ENCODE data around the gene SLAMF1. TPM values are rescaled to one million over a fixed set of nuclear protein-coding genes. Genes with fewer than 3 reads are reported as not detected.
A peak's percentile ranks its signal among the peaks of the same experiment; 100 is the strongest.

The SLAMF1 gene
- total RNA-seq, 1 donor from 2014 or later, result not detected

DNA sequence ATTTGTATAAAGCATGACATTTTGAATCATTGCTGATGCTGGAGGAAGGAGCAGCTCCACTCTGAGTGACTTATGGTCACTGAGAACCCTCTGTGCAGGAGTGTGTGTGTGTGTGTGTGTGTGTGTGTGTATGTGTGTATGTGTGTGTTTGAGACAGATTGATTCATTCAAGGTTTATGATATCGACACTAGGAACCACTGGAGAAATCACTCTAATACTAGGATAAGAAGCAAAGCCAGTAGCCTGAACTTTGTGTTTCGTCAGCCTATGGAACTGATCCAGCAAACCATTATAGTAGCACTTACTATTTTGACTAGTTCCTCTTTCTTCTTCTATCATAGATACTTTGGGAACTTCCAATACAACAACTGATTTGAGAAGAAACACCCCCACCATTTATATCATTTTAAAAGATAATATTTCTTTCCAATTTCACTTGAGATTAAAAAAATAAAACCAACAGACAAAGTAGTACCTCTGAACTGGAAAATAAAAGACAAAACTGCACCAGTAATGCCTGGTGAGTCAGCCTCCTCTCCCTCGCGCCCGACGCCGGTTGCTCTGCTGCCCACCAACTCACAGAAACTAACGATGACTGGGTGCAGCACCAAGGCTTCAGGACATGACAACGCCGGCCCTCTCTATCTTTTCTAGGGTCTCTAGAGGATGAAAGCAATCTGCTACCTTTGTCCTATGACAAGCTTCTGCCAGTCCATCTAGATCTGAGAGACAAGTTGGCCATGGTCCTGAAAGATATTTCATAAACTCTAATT is 20.9 kb downstream of the SLAMF1 start:
- DNase-seq (ENCODE audit: low read depth, low spot score), result no peak

DNA sequence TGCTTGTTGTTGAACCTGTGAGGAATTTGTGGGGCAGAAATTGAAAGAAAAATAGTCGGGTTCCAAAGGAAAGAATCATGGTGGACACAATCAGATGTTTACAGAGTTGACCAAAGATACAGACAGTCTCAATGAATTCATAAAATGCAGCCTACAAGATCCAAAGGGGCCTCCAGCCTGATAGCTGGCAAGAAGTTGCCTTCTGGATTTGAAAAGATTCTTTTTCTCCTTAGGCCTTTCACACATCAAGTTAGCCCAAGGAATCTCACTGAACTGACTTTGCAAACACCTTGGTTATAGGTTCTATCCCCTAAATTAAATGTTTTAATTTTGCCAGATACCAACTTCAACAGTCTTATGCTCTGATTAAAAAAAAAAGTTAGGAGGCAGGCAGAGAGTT is 21.5 kb downstream of the SLAMF1 start:
- DNase-seq (ENCODE audit: low read depth, low spot score), result no peak

DNA sequence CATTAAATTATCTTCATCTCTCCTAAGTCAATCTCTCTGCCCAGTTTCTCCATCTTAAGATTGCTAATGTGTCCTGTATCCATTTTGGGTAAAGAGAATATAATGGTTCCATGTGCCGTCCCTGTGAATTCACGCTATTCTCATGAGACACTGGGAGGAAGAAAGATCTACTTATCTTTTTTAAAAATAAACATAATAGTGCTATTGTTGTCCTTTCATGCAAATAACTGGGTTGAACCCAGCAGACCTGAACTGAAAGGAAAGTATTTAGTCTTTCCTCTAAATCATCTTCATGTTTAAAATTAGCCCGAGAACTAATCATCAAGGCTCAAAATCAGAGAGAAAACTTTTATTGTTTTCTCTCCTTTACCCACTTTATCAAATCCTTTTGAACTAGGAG is 22.4 kb downstream of the SLAMF1 start:
- no peak for DNase-seq (ENCODE audit: low read depth, low spot score)

DNA sequence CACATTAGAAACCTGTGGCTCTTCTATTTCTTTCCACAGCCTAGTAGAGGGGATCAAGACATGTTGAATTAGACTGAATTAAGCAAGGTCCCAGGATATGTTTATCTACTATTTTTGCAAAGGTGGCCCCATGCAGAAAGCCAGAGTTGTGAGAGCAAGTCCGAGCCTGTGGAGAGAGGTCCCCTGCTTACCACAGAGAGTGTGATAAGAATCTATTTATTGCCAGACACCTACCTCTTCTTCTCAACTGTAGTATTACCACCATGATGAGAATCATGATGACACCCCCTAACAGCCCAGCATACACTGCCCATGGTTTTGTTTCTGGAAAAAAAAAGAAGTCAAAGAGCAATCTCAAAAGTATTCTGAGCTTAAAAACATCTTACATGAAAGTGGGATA is 23.0 kb downstream of the SLAMF1 start:
- DNase-seq (ENCODE audit: low read depth, low spot score), result no peak

DNA sequence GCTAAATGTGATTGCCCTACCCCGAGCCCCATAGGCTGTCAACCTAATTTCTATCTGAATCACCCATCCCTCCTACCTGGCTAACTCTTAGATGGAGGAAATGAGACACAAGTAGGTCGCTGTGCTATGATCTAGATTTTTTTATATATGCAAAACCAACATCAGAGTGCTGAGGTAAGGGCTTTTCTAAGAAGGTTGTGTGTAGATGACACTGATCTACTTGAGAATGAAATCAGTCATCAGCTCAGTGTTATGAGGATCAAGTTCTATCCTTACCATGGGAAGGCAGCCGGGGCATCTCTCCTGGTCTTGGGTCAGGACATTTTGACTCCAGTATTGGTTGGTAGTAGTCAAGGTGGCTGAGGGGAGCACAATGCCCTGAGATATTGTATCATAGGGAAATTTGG is 23.6 kb downstream of the SLAMF1 start:
- no peak for DNase-seq (ENCODE audit: low read depth, low spot score)

DNA sequence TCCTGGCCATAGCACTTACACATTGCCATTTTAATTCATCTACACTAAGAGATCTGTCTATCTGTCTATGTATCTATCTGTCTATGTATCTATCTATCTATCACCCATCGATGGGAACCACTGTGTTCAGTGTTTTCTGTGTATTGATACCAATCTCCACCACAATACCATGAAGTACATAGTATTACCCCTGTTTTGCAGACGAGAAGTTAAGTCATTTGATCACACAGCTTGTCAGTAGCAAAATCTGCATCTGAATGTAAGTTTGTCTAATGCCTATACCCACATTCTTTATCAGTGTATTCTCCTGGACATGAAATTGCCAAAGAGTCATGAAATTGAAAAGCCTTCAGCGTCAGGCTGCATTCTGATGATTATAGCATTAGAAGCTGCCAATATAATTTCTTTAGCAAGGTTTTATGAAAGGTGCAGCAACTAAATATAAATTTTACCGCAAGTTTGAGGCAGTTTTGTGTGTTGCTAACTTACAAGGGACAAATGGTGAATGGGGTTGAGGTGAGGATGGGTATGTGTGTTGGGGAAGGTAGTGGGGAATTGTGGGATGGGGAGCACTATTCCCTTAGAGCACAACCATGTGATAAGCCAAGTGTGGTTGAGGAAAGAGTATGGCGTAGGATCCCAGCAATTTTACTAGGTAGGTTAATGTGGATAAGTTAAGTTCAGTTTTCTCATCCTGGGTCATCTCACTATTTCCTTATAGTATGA is 24.2 kb downstream of the SLAMF1 start:
- DNase-seq (ENCODE audit: low read depth, low spot score), result no peak

- no peak for DNase-seq (ENCODE audit: low read depth, low spot score)
These were observed 25.0 kb downstream of the SLAMF1 start for GRCh38 chr1:160621633-160622413.

- no peak for DNase-seq (ENCODE audit: low read depth, low spot score)
These were observed 25.8 kb downstream of the SLAMF1 start for GRCh38 chr1:160620942-160621632.

- no peak for DNase-seq (ENCODE audit: low read depth, low spot score)
These were observed 27.0 kb downstream of the SLAMF1 start for GRCh38 chr1:160619742-160620277.

GRCh38 chr1:160618763-160619274 is 28.0 kb downstream of the SLAMF1 start:
- no peak for DNase-seq (ENCODE audit: low read depth, low spot score)

GRCh38 chr1:160618327-160618726 is 28.5 kb downstream of the SLAMF1 start:
- DNase-seq (ENCODE audit: low read depth, low spot score), result no peak

DNA sequence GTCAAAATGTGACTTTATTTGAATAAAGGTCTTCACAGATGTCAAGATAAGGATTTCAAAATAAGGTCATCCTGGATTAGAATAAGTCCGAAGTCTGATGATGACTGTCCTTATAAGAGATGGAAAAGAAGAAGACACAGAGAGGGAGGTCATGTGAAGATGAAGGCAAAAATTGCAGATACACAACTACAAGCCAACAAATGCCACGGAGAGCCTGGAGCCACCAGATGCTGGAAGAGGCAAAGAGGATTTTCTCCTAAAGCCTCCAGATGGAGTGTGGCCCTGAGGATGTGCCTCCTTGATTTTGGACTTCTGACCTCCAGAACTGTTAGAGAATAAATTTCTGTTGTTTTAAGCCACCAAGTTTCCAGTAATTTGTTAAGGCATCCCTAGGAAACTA is 31.2 kb downstream of the SLAMF1 start:
- no peak for DNase-seq (ENCODE audit: low read depth, low spot score)

GRCh38 chr1:160614410-160614809 is 32.4 kb downstream of the SLAMF1 start:
- DNase-seq (ENCODE audit: low read depth, low spot score), result no peak

DNA sequence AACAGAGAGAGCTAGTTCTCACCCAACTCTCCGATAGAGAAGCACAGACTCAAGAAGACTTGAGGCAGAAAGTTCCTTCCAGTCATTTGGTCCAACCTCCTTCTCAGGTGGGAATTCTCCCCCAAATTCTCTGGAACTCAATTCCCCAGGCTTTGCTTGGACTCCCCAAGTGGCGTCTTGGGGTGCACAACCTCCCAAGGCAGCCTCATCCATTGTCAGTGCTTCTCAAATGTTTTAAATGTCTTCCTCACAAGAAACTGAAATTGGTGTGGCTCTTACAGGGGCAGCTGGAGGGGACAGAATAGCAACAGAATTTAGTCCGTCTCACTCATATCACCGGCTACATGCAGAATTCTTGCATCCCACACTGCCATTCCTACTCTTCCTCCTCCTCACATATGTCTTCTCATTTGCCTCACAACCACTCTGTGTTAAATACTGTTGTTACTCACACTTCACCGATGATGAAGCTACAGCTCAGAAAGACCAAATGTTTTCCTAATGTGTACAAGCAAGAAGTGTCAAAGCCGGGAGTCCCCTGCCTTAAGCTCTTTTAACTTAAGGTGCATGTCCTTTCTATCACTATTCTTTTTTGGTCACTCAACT is 34.1 kb downstream of the SLAMF1 start:
- DNase-seq (ENCODE audit: low read depth, low spot score), result no peak

- DNase-seq (ENCODE audit: low read depth, low spot score), result no peak
These were observed 36.1 kb downstream of the SLAMF1 start for GRCh38 chr1:160610569-160611242.

DNA sequence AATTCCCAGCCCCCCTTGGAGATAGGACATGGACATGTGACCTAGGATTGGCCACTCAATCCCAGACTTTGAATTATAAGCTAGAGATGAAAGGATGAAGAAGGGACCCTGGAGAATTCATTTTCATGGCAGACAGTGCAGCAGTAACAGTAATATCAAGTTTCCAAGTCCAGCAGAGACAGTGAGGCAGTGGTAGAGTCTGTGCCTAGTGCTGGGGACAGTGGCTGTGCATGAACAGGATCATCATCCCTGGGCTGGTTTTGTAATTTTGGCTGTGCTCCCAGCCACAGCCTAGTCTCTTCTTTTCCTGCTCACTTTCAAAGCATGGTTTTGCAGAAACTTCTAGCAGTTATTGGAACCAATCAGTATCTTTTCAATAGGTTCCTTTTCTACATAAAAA is 37.9 kb downstream of the SLAMF1 start:
- no peak for DNase-seq (ENCODE audit: low read depth, low spot score)

DNA sequence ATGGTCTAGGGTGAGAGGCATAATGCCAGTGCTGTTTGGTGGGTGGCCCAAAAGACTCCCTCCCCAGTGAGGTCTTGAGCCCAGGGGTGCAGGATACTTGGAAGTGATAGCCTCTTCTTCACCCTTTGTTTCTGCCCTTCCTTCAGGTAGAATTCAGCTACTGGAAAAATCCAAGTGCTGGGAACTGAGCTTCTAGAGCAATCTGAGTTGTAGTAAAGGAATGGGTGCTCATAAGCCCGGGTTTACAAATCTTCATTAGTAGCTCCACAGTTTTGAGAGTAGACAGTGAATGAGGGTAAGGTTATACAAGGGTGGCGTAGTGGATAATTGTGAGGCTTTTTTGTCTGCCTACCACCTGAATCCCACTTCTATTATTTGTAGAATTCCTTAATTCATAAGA is 38.3 kb downstream of the SLAMF1 start:
- DNase-seq (ENCODE audit: low read depth, low spot score), result no peak

DNA sequence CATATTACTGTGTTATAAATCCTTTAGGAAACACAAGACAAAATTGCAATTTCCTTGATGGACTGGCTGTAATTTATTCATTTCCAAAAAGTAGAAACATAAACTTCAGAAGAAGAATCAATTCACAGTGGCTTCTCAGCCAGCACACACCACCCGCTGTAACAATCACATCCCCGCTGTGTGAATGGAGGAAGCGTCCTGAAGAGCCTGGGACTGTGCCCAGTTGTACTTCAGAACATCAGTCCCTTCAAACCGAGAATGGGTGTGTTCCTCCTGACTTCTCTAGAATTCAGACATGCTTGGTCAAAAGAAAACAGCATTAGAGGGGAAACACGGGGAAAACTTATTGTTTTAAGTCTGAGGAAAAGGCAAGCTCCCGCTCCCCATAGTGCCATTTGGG is 38.8 kb downstream of the SLAMF1 start:
- DNase-seq (ENCODE audit: low read depth, low spot score), result no peak

GRCh38 chr1:160607672-160608032 is 39.2 kb downstream of the SLAMF1 start:
- no peak for DNase-seq (ENCODE audit: low read depth, low spot score)

DNA sequence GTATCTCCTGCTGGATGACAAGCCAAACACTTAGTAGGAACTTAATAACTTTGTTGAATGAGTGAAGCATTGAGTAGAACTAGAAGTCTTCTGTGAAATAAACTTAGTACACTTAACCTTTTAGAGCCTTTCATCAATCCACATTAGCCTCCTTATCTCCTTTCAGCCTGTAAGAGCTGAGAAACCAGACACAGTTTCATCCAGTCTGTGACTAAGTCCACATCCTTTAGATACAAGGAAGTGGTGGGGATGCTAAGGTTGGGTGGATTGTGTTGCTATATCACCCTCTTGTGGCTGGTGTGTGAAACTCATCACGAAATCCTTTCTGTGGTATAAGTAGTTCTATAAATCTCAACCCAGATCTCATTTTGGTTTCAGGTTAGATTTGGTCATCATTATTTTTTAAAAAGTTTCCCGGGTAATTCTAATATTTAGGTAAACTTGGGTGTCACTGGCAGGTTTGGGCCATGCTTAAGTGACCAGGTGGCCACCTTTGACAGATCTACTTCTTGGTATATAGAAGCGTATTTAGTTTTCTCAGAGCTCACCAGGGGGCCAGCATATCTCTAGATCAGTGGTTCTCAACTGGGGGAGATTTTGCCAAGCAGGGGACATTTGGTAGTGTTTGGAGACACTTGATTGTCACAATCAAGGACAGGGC is 39.7 kb downstream of the SLAMF1 start:
- DNase-seq (ENCODE audit: low read depth, low spot score), result peak; percentile 40

Data from pulmonary artery endothelial cell (primary cell).